Mucosa of rectum (tissue), 2 donors: Measurements from ENCODE around the gene DCUN1D2.
A peak's percentile ranks its signal among the peaks of the same experiment; 100 is the strongest.

Experiments used
- H3K27ac ChIP-seq, 2 donors: one replicate each; pipeline ENCODE4 v1.7.0; 2013; ENCODE audit warnings: inconsistent platforms in 2 of 2, low read depth in 2 of 2, low read length in 2 of 2
- H3K27me3 ChIP-seq, 2 donors: one replicate each; pipeline ENCODE4 v1.7.0; 2013; ENCODE audit warnings: low read length in 2 of 2; ENCODE audit not compliant: control insufficient read depth in 2 of 2, insufficient read depth in 2 of 2
- H3K36me3 ChIP-seq, 2 donors: one replicate each; pipeline ENCODE4 v1.7.0; 2013; ENCODE audit warnings: low read length in 2 of 2; ENCODE audit not compliant: control insufficient read depth in 2 of 2, insufficient read depth in 2 of 2
- H3K4me1 ChIP-seq, 2 donors: one replicate each; pipeline ENCODE4 v1.7.0; 2013; ENCODE audit warnings: low read length in 2 of 2, mild to moderate bottlenecking in 1 of 2; ENCODE audit not compliant: control insufficient read depth in 2 of 2, insufficient read depth in 2 of 2
- H3K4me3 ChIP-seq, 2 donors: one replicate each; pipeline ENCODE4 v1.7.0; 2013; ENCODE audit warnings: low read length in 2 of 2
- H3K9ac ChIP-seq, 2 donors: one replicate each; pipeline ENCODE4 v1.7.0; 2013; ENCODE audit warnings: low read length in 2 of 2, low read depth in 1 of 2, mild to moderate bottlenecking in 1 of 2
- H3K9me3 ChIP-seq, 2 donors: one replicate each; pipeline ENCODE4 v1.7.0; 2013; ENCODE audit warnings: low read length in 2 of 2; ENCODE audit not compliant: control insufficient read depth in 2 of 2
- donor health status: healthy.
- donor health status: Normal muscosa, but diverticular disease.

DCUN1D2 gene

DNA sequence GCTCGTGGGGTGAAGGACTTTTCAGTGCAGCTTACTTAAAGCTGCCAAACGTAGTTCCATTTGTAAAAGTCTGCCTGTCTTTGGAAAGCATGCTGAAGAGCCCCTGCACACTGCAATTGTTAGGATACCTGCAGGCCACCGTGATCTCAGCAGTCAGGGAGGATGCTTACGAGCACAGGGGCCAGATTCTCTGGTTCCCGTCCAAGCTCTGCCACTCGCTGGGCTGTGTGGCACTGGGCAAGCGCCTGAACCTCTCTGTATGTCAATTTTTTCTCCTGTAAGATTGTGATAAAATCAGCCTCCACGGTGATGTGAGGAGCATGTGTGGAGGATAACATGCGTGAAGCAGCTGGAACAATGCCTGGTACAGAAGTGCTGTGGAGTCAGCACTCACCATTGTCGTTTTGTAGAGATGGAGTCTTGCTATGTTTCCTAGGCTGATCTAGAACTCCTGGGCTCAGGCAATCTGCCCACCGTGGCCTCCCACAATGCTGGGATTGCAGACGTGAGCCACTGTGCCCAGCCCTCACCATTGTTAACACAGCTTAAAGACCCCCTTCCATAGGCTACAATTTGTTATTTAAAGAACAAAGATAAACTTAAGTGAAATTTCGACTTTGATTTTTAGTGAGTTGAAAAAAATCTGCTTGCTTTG is 40.7 kb downstream of the DCUN1D2 start:
- Histone ChIP-seq H3K27ac (peak overlapping the region; percentile 92 to 94), H3K36me3 (peaks cover 0 to 8% of the 10 kb centered on the region in 2 donors), H3K4me1 (peaks cover 9 to 13% of the 10 kb centered on the region in 2 donors), H3K4me3 (peak overlapping the region; percentile 69 to 87), H3K27me3 (no peaks in the 10 kb centered on the region), H3K9me3 (no peaks in the 10 kb centered on the region), H3K9ac (peak overlapping the region; percentile 74 to 78)

DNA sequence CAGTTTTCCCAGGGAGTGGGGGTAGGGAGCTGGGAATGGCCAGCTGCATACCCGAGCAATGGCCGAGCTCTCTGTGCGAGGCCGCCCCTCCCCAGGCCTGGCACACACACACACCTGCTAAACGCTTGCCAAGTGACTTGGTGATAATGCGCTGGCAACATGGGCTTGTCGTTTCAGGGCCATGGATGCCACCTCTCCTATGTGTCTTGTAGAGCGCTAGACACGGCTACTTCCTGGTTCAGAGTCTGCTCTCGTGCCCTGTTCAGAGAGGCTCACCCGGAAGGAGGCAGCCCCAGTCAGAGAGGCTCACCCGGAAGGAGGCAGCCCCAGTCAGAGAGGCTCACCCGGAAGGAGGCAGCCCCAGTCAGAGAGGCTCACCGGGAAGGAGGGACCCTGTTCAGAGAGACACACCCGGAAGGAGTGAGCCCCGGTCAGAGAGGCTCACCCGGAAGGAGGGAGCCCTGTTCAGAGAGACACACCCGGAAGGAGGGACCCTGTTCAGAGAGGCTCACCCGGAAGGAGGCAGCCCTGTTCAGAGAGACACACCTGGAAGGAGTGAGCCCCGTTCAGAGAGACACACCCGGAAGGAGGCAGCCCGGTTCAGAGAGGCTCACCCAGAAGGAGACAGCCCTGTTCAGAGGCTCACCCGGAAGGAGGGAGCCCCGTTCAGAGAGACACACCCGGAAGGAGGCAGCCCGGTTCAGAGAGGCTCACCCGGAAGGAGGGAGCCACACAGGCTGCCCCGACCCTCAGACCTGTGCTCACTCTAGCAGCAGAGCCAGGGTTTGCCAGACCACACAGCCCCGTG is 41.4 kb downstream of the DCUN1D2 start:
- H3K9ac ChIP-seq = peak overlapping the region; percentile 74 to 78
- H3K4me3 ChIP-seq = peak overlapping the region; percentile 69 to 87
- H3K9me3 ChIP-seq = no peaks in the 10 kb centered on the region
- H3K36me3 ChIP-seq = peaks cover 0 to 8% of the 10 kb centered on the region in 2 donors
- H3K27me3 ChIP-seq = no peaks in the 10 kb centered on the region
- peak overlapping the region; percentile 92 to 94 for H3K27ac ChIP-seq
- peaks cover 9 to 13% of the 10 kb centered on the region in 2 donors for H3K4me1 ChIP-seq

DNA sequence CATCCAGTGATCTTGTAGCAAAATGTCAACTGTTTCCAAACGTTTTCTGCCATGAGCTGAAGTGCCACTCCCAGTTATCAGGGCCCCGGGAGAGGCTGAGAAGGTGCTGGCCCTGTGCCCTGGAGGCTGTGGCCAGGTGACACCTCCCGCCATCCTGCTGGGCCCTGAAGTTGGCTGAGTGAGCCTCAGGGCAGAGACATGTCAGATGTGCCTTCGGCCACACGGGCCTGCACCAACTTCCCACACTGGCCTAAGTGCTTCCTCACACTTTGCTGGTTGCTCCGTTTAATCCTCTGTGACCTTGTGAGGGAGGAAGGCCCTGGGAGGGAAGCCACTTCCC is 42.0 kb downstream of the DCUN1D2 start:
- Histone ChIP-seq H3K27me3 (no peaks in the 10 kb centered on the region), H3K9me3 (no peaks in the 10 kb centered on the region), H3K9ac (peak overlapping the region; percentile 70 to 78), H3K4me3 (peak overlapping the region; percentile 69 to 71), H3K36me3 (peaks cover 0 to 5% of the 10 kb centered on the region in 2 donors), H3K4me1 (peaks cover 9 to 13% of the 10 kb centered on the region in 2 donors), H3K27ac (peak overlapping the region; percentile 92 to 94)

GRCh38 chr13:113447596-113447995 is 42.9 kb downstream of the DCUN1D2 start:
- H3K27me3 ChIP-seq = no peaks in the 10 kb centered on the region
- H3K27ac ChIP-seq = no peak overlapping the region
- H3K36me3 ChIP-seq = no peaks in the 10 kb centered on the region
- no peak overlapping the region for H3K4me3 ChIP-seq
- peaks cover 9 to 13% of the 10 kb centered on the region in 2 donors for H3K4me1 ChIP-seq
- H3K9me3 ChIP-seq = no peaks in the 10 kb centered on the region
- no peak overlapping the region for H3K9ac ChIP-seq

DNA sequence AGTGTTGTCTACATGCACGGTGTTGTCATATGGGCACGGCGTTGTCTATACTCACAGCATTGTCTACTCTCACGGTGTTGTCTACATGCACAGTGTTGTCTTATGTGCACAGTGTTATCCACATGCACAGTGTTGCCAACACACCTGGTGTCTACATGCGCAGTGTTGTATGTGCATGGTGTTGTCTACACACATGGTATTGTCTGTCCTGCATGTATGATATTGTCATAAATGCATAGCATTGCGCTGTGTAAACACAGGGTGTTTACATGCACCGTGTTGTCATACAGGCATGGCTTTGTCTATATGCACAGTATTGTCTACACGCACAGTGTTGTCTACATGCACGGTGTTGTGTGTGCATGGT is 44.0 kb downstream of the DCUN1D2 start:
- Histone ChIP-seq H3K4me3 (no peak overlapping the region), H3K9me3 (no peaks in the 10 kb centered on the region), H3K27ac (no peak overlapping the region), H3K36me3 (no peaks in the 10 kb centered on the region), H3K4me1 (peaks cover 9 to 13% of the 10 kb centered on the region in 2 donors), H3K9ac (no peak overlapping the region), H3K27me3 (no peaks in the 10 kb centered on the region)

DNA sequence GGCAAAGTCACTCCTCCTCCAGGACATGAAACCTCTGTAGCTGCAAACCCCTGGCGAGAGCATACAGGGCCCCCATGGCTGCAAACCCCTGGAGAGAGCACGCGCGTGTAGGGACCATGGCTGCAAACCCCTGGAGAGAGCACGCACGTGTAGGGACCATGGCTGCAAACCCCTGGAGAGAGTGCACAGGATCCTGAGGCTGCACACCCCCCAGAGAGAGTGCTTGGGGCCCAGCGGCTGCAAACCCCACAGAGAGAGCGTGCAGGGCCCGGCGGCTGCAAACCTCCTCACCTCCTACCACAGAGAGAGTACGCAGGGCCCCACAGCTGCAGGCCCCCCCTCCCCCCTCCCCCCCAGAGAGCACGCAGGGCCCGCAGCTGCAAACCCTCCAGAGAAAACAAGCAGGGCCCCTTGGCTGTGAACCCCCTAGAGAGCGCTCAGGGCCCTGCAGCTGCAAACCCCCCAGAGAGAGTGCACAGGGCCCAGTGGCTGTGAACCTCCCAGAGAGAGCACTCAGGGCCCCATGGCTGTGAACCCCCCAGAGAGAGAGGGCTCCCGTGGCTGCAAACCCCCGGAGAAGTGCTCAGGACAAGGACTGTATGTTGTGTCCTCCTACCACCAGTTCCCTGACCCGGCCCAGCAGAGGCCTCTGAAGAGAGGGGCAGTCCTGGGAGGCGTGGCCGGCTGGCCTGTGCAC is 44.6 kb downstream of the DCUN1D2 start:
- Histone ChIP-seq H3K27ac (no peak overlapping the region), H3K27me3 (no peaks in the 10 kb centered on the region), H3K9me3 (no peaks in the 10 kb centered on the region), H3K36me3 (no peaks in the 10 kb centered on the region), H3K4me3 (no peak overlapping the region), H3K9ac (no peak overlapping the region), H3K4me1 (peaks cover 9 to 13% of the 10 kb centered on the region in 2 donors)

DNA sequence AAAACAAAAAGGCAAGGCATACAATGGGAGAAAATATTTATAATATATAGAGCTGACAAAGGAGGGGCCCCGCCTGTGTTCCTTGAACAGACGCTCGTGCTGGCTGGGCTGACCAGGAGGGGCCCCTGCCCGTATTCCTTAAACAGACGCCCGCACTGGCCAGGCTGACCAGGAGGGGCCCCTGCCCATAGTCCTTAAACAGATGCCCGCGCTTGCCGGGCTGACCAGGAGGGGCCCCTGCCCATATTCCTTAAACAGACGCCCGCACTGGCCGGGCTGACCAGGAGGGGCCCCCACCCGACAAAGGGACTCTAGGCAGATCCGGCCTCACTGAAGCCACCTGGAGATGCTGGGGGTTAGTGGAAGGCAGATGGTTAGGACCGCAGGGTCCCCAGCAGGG is 46.5 kb downstream of the DCUN1D2 start:
- H3K27me3 ChIP-seq = no peaks in the 10 kb centered on the region
- H3K4me1 ChIP-seq = peaks cover 0 to 5% of the 10 kb centered on the region in 2 donors
- no peak overlapping the region for H3K9ac ChIP-seq
- H3K36me3 ChIP-seq = no peaks in the 10 kb centered on the region
- no peaks in the 10 kb centered on the region for H3K9me3 ChIP-seq
- H3K27ac ChIP-seq = no peak overlapping the region
- H3K4me3 ChIP-seq = no peak overlapping the region

GRCh38 chr13:113442985-113443362 is 47.5 kb downstream of the DCUN1D2 start:
- no peaks in the 10 kb centered on the region for H3K9me3 ChIP-seq
- no peak overlapping the region for H3K4me3 ChIP-seq
- H3K27me3 ChIP-seq = no peaks in the 10 kb centered on the region
- no peak overlapping the region for H3K27ac ChIP-seq
- no peaks in the 10 kb centered on the region for H3K36me3 ChIP-seq
- H3K9ac ChIP-seq = no peak overlapping the region
- no peaks in the 10 kb centered on the region for H3K4me1 ChIP-seq

- H3K4me1 ChIP-seq = no peaks in the 10 kb centered on the region
- H3K9me3 ChIP-seq = no peaks in the 10 kb centered on the region
- no peaks in the 10 kb centered on the region for H3K36me3 ChIP-seq
- H3K27ac ChIP-seq = no peak overlapping the region
- H3K4me3 ChIP-seq = no peak overlapping the region
- H3K9ac ChIP-seq = no peak overlapping the region
- no peaks in the 10 kb centered on the region for H3K27me3 ChIP-seq
Observed at GRCh38 chr13:113442354-113442984, 48.0 kb downstream of the DCUN1D2 start.

GRCh38 chr13:113441661-113442060 is 48.9 kb downstream of the DCUN1D2 start:
- Histone ChIP-seq H3K27me3 (no peaks in the 10 kb centered on the region), H3K36me3 (no peaks in the 10 kb centered on the region), H3K4me1 (no peaks in the 10 kb centered on the region), H3K27ac (no peak overlapping the region), H3K9ac (no peak overlapping the region), H3K4me3 (no peak overlapping the region), H3K9me3 (no peaks in the 10 kb centered on the region)
